Measurements from ENCODE around the gene ACTL7A.

The ACTL7A gene

GRCh38 chr9:108900176-108900575, 38.1 kb downstream of the ACTL7A start:
- no peak for TF ChIP-seq CTCF (IDR thresholded peaks at IDR 0.05; ENCODE audit: insufficient read depth, low read length, missing control alignments)
- ChIA-PET CTCF (interaction anchor here (1.1 kb wide), 1 partner anchor 54 kb away, joined by 4 read pairs; no protein-coding TSS in a partner anchor), POLR2A (no interaction called here)
- H3K4me3 ChIP-seq (ENCODE audit: low read depth, low read length), result no peak overlapping the region
- DNase-seq (ENCODE audit: low read depth, low spot score), result no peak

DNA sequence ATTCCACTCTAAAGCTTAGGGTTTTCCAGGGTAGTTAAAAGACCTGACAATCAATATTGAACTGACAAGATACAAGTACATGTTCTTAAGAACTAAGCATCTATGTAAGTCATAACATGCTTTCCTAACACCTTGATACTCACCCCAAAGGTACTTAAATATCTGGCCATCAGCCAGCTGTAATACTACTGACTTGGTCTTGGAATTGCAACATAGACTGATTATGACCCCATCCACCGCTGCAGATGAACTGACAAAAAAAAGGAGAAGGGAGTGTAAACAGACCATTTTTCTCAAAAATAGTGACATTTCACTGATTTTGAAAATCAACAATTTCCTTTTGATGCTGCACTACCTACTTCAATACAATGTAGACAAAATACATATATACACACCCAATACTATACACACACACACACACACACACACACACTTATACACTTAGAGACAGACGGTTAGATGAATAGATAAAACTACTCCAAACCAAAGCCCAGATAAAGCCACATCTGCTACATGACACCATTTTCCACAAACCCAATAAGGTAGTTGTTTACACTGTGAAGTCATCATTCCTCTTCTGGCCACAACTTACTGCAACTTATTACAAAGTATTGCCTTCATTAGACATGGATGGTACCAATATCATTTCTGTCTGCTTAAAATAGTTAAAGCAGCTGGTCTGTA, 41.5 kb downstream of the ACTL7A start:
- CTCF ChIA-PET, result no interaction called here
- TF ChIP-seq CTCF (IDR thresholded peaks at IDR 0.05; ENCODE audit: insufficient read depth, low read length, missing control alignments), result no peak
- no peak overlapping the region for H3K4me3 ChIP-seq (ENCODE audit: low read depth, low read length)
- POLR2A ChIA-PET, result no interaction called here
- no peak for DNase-seq (ENCODE audit: low read depth, low spot score)

- ChIA-PET POLR2A (no interaction called here), CTCF (interaction anchor here (0.7 to 1.2 kb wide), 2 partner anchors 14 to 26 kb away, joined by 3 to 4 read pairs; no protein-coding TSS in a partner anchor)
These were observed 42.1 kb downstream of the ACTL7A start for GRCh38 chr9:108904161-108904560.

GRCh38 chr9:108905494-108905893, 43.4 kb downstream of the ACTL7A start:
- TF ChIP-seq CTCF (IDR thresholded peaks at IDR 0.05; ENCODE audit: insufficient read depth, low read length, missing control alignments), result no peak
- no peak overlapping the region for H3K4me3 ChIP-seq (ENCODE audit: low read depth, low read length)
- ChIA-PET POLR2A (no interaction called here), CTCF (interaction anchor here (0.6 kb wide), 1 partner anchor 29 kb away, joined by 3 read pairs; the partner anchor contains the start of genes ABITRAM and ELP1)
- no peak for DNase-seq (ENCODE audit: low read depth, low spot score)

More at GRCh38 chr9:108904161-108904560, 42.1 kb downstream of the ACTL7A start:
- no peak overlapping the region for H3K4me3 ChIP-seq (ENCODE audit: low read depth, low read length)
- no peak for TF ChIP-seq CTCF (IDR thresholded peaks at IDR 0.05; ENCODE audit: insufficient read depth, low read length, missing control alignments)
- no peak for DNase-seq (ENCODE audit: low read depth, low spot score)

DNA sequence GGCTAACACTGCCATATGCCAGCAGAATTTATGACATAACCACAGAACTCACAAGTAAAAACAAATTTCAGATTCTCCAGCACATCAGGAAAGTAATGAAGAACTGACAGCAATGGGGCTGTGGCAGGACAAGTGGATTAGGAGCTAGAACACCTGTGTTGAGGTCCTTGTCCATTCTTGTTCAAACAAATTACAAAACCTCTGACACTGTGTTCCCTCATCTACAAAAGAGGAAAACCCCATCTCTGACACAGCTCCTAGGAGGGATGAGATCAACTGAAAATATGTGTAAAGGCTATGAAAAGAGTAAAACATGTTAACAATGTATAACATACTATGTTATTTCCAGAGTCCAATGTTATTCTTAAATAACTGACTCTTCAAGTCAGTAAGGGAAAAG, 48.3 kb downstream of the ACTL7A start:
- no peak for TF ChIP-seq CTCF (IDR thresholded peaks at IDR 0.05; ENCODE audit: insufficient read depth, low read length, missing control alignments)
- no peak for DNase-seq (ENCODE audit: low read depth, low spot score)
- ChIA-PET POLR2A (no interaction called here), CTCF (interaction anchor here (0.8 kb wide), 1 partner anchor 12 kb away, joined by 3 read pairs; no protein-coding TSS in a partner anchor)
- no peak overlapping the region for H3K4me3 ChIP-seq (ENCODE audit: low read depth, low read length)

GRCh38 chr9:108910914-108911313, 48.8 kb downstream of the ACTL7A start:
- no peak overlapping the region for H3K4me3 ChIP-seq (ENCODE audit: low read depth, low read length)
- no peak for DNase-seq (ENCODE audit: low read depth, low spot score)
- CTCF ChIA-PET, result no interaction called here
- no peak for TF ChIP-seq CTCF (IDR thresholded peaks at IDR 0.05; ENCODE audit: insufficient read depth, low read length, missing control alignments)
- POLR2A ChIA-PET, result no interaction called here

Measured in AG04449 (cell line).